Psoas muscle (tissue), 8 donors: Measurements from ENCODE around the gene ARHGEF12. TPM values are rescaled to one million over a fixed set of nuclear protein-coding genes. Genes with fewer than 3 reads are reported as not detected.

Experiments
- ATAC-seq, 4 donors: fragments of 200-7000 bp; cut with Tn5 transposase; one replicate each; pipeline ENCODE4 v1.9.1; 2020; ENCODE audit warnings: moderate library complexity in 3 of 4, mild to moderate bottlenecking in 2 of 4
- DNase-seq, 2 donors: peaks; one replicate each; pipeline ENCODE4 v3.0.0-alpha.2; 2020
- H3K27ac ChIP-seq: fragments of 200-600 bp; one replicate; pipeline ENCODE4 v1.8.0; 2022
- H3K27me3 ChIP-seq, 3 donors: fragments of 200-600 bp in 1 of 3; one replicate each; pipeline versions ENCODE4 v1.6.1 to v1.8.0; 2013 to 2022; ENCODE audit warnings: low read length in 2 of 3, mild to moderate bottlenecking in 2 of 3, moderate library complexity in 1 of 3; ENCODE audit not compliant: insufficient read depth in 3 of 3
- H3K36me3 ChIP-seq, 2 donors: fragments of 200-600 bp in 1 of 2; one replicate each; pipeline versions ENCODE4 v1.6.1 to v1.8.0; 2013 to 2022; ENCODE audit warnings: low read depth in 1 of 2, mild to moderate bottlenecking in 1 of 2, moderate library complexity in 1 of 2; ENCODE audit not compliant: insufficient read depth in 1 of 2
- H3K4me1 ChIP-seq: fragments of 200-600 bp; one replicate; pipeline ENCODE4 v1.8.0; 2022
- H3K4me3 ChIP-seq: fragments of 200-600 bp; one replicate; pipeline ENCODE4 v1.8.0; 2022; ENCODE audit warnings: mild to moderate bottlenecking
- H3K9me3 ChIP-seq: fragments of 200-600 bp; one replicate; pipeline ENCODE4 v1.8.0; 2022
- CTCF ChIP-seq: fragments of 200-600 bp; IDR thresholded peaks from one replicate; pipeline ENCODE4 v1.8.0; 2022; ENCODE audit warnings: antibody characterized with exemption
- WGBS, 3 donors: extraction: QIAGEN DNeasy Blood & Tissue Kit; methylation state at CpG; one replicate each; pipeline versions ENCODE4 v1.1.6 to v1.1.7; 2013; 5-methylcytosine and 5-hydroxymethylcytosine counted together
- intact Hi-C, 2 donors: fragments of 100-400 bp; cut with DNase I; formaldehyde crosslinking; loops; one replicate each; pipeline versions ENCODE4 v1.11.0 to v1.14.2; 2022
- polyA plus RNA-seq, 3 donors: library from polyadenylated mRNA; stranded (reverse); fragments of 200-250 nt; gene quantifications; one replicate each; pipeline ENCODE4 v1.2.3, GENCODE V29; 2013
- total RNA-seq, 4 donors: library from RNA; stranded (reverse); fragmentation: NEBNext Ultra II Directional in 2 of 4; extraction: Animal tissue kit (Norgen Biotek cat#: 25700) in 2 of 4; gene quantifications; one replicate each; pipeline versions ENCODE4 v1.2.1 to v1.2.4, GENCODE V29; 2021 to 2023
- donor health status: healthy with polysubstance abuse.
- donor health status: DM: no; HTN: no; CAD: no; lungs with moderate emphysema.
- donor health status: Bipolar disorder and iron deficiency.
- donor health status: healthy.
- donor health status: DM: yes; HTN: yes; CAD: no.
- donor health status: DM: no; HTN: no; CAD: no.
- donor health status: DM: no; HTN: no; CAD: no.
- donor health status: DM: yes; HTN: yes; CAD: no.

The ARHGEF12 gene
- total and polyA plus RNA-seq, 7 donors = 14.8 to 102 (median 45.6) TPM

DNA sequence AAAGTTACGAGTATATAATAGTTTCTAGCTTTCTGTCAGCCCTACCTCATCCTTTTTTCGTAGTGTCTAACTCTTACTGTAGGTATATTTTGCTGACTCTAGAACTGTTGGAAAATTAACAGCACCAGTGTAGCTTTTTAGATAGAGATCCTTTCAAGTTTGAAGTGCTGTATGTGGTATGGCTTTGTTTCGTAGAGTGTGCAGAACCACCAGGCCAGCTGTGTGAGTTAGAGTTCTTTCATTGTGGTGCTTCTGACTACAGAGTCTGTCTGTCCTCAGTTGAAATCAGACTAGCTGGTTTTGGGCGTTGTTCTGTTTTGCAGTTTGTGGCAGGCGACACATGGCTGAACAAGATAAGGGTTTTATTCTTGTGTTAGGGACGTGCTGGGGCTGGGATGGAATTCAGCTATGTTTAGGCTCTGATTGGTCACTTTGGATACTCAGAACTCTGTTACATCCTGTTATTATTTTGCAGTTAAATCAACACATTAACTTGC, 3.2 kb downstream of the ARHGEF12 start:
- no peak for DNase-seq
- no peak for ATAC-seq
- H3K27ac ChIP-seq = peak overlapping the region; percentile 98
- intact Hi-C loops = loop anchor here in 1 of 2 donors (5.0 kb wide), 2 partner anchors 63 to 93 kb away; no protein-coding TSS in a partner anchor
- peaks cover 55% of the 10 kb centered on the region for H3K4me1 ChIP-seq
- H3K9me3 ChIP-seq = no peaks in the 10 kb centered on the region
- no peak for TF ChIP-seq CTCF
- no peaks in the 10 kb centered on the region for H3K27me3 ChIP-seq
- 4 to 13% (median 9%) methylated on average over 6 of the region's 6 CpGs for WGBS, 3 donors
- H3K36me3 ChIP-seq = no peaks in the 10 kb centered on the region
- H3K4me3 ChIP-seq = peak overlapping the region; percentile 96

GRCh38 chr11:120340529-120340928, 4.3 kb downstream of the ARHGEF12 start:
- 6 to 14% (median 8%) methylated on average over 2 of the region's 2 CpGs for WGBS, 3 donors
- H3K4me1 ChIP-seq = peaks cover 61% of the 10 kb centered on the region
- intact Hi-C loops = no loop called here
- H3K36me3 ChIP-seq = no peaks in the 10 kb centered on the region
- H3K4me3 ChIP-seq = peak overlapping the region; percentile 96
- H3K27ac ChIP-seq = peak overlapping the region; percentile 98
- DNase-seq (no peak), ATAC-seq (no peak)
- no peak for TF ChIP-seq CTCF
- no peaks in the 10 kb centered on the region for H3K27me3 ChIP-seq
- H3K9me3 ChIP-seq = no peaks in the 10 kb centered on the region

GRCh38 chr11:120342226-120342625, 6.0 kb downstream of the ARHGEF12 start:
- no peak for TF ChIP-seq CTCF
- no peak for ATAC-seq
- no peak for DNase-seq
- Histone ChIP-seq H3K4me1 (peaks cover 75% of the 10 kb centered on the region), H3K27ac (no peak overlapping the region), H3K9me3 (no peaks in the 10 kb centered on the region), H3K4me3 (peak overlapping the region; percentile 96), H3K36me3 (no peaks in the 10 kb centered on the region), H3K27me3 (no peaks in the 10 kb centered on the region)
- intact Hi-C loops = no loop called here
- WGBS, 3 donors = 37 to 62% (median 58%) methylated on average over 3 of the region's 3 CpGs

GRCh38 chr11:120342678-120343077, 6.5 kb downstream of the ARHGEF12 start:
- no peak overlapping the region for H3K27ac ChIP-seq
- no peaks in the 10 kb centered on the region for H3K27me3 ChIP-seq
- peaks cover 78% of the 10 kb centered on the region for H3K4me1 ChIP-seq
- intact Hi-C loops = no loop called here
- H3K4me3 ChIP-seq = peak overlapping the region; percentile 96
- H3K9me3 ChIP-seq = no peaks in the 10 kb centered on the region
- no peak for TF ChIP-seq CTCF
- DNase-seq = no peak
- no peaks in the 10 kb centered on the region for H3K36me3 ChIP-seq
- ATAC-seq = no peak
- 70 to 79% (median 73%) methylated on average over 3 of the region's 3 CpGs for WGBS, 3 donors

- DNase-seq (no peak), ATAC-seq (peak in 1 of 4 donors; percentile 23)
- Histone ChIP-seq H3K27me3 (no peaks in the 10 kb centered on the region), H3K9me3 (no peaks in the 10 kb centered on the region), H3K4me3 (peak overlapping the region; percentile 35), H3K27ac (peak overlapping the region; percentile 61), H3K4me1 (peaks cover 84% of the 10 kb centered on the region), H3K36me3 (no peaks in the 10 kb centered on the region)
- WGBS, 3 donors = 61 to 81% (median 66%) methylated on average over 2 of the region's 2 CpGs
- intact Hi-C loops = no loop called here
- no peak for TF ChIP-seq CTCF
Measured at GRCh38 chr11:120343429-120343828, 7.2 kb downstream of the ARHGEF12 start.
